KG1 (cell line): ENCODE measurements around the gene SEZ6.

Source experiments
- DNase-seq: peaks from one replicate; lab custom pipeline; 2025; lab: John Stamatoyannopoulos, UW

The SEZ6 gene

GRCh38 chr17:29005936-29006511 is at the start of gene SEZ6:
Gene SEZ6, minus strand, starts transcription at chr17:29006033. Its CDS starts 164 bp downstream, at chr17:29005869.
- DNase-seq, result no peak

DNA sequence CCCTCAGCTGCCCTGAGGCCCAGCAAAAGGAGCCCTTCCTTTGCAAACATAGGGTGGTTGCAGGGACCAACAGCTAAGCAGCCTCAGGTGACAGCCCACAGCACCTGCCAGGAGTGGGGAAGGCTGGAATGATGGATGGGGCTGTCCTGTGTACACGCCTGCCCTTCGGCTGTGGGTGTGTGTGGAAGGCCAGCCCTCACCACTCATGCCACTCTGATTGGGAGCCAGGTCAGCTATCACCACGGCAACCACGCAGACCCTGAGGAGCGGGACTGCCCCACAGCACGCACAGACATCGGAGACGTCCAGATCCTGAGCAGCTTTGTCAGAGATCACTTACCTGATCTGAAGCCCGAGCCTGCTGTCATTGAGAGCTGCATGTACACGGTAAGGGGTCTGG is 49.0 kb upstream of the SEZ6 start:
- DNase-seq, result no peak

DNA sequence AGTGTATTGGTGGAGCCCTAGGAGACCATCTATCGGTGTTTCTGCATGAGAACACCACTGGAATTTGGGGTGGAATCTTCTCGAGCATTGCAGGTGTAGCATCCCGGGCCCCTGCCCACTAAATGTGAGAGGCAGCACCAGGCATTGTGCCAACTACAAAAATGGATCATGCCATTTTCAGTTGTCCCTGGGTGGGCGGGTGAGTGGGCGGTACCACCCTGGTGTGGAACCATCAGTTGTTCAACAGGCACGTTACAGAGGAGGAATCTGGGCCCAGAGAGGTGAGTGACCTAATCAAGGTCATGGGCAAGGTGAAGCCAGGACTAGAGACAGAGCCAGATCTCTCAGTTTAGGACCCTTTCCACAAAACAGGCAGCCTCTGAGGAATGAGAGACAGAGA is 45.9 kb upstream of the SEZ6 start:
- no peak for DNase-seq

DNA sequence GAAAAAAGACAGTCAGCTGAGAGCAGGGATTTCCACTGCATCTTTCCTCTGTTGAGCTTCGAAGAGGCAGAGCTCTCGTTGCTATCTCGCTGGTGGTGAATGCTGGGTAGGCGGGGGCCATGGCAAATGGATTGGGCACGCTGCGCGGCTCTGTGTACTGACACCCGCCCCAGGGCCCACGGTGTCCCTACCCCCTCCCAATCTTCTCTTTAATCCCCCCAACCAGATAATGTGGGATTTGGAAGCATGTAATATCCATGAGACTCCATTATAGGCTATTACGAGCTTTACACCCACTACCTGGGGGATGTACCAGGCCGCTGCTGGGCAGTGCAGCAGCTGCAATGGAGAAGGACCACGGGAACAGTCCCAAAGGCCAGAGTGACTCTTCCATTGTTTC is 45.4 kb upstream of the SEZ6 start:
- no peak for DNase-seq

GRCh38 chr17:29050176-29050575 is 44.3 kb upstream of the SEZ6 start:
- DNase-seq, result no peak

- no peak for DNase-seq
Measured at GRCh38 chr17:29049541-29050145, 43.8 kb upstream of the SEZ6 start.

DNA sequence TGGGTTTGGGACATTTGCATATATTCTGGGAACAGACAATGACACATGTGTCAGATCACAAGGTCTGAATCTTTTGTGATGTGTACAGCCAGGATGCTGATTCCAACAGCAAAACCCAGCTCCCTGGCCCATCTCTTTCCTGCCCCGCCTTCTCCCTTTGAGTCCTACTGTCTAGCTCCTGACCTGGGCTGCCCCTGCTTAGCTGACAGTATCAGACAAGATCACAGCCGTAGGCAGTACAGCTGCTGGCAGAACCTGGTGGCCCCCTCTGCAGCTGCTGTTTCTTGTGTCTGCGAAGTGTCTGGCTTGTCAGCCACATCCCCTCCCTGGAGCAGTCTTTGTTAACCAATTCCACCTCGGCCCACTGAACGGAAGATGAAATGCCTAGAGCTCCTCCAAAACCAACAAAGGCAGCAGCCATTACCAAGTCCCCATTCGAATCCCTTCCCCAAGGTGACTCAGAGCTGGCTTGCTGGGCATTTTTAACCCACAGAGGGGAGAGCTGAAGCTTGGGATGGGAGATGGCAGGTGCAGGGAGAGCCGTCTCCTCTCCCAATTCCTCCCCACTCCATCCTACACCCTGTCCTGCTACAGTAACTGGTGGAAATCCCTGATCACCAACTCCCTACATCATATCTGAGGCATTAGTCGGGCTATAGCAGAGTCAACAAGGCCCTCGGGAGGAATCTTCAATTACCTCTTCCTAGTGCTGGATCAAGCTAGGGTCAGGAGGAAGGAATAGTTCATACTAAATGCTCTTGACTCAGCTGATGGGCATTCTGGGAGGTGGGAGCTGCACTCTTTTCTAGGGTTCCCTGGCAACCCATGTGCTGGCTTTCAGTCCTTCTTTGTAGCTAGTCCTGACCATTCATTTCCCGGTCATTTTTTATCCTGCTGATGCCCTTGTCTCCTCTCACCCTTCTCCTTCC is 42.9 kb upstream of the SEZ6 start:
- DNase-seq, result no peak

DNA sequence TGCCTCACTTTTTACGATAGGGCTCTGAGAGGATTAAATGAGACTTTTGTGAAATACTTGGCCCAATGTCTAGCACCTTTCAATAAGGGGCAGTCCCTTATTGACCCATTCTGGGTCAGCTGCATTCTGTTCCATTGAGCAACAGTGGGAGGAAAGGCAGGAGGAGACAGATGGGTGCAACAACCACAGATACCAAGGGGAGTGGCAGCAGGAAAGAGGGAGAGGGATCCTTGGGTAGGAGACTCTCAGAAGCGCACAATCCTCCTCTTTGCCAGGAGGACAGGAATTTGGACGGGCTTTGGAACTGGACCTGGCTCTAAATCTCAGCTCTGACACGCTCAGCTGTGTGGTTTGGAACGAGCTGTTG is 40.6 kb upstream of the SEZ6 start:
- DNase-seq, result no peak

DNA sequence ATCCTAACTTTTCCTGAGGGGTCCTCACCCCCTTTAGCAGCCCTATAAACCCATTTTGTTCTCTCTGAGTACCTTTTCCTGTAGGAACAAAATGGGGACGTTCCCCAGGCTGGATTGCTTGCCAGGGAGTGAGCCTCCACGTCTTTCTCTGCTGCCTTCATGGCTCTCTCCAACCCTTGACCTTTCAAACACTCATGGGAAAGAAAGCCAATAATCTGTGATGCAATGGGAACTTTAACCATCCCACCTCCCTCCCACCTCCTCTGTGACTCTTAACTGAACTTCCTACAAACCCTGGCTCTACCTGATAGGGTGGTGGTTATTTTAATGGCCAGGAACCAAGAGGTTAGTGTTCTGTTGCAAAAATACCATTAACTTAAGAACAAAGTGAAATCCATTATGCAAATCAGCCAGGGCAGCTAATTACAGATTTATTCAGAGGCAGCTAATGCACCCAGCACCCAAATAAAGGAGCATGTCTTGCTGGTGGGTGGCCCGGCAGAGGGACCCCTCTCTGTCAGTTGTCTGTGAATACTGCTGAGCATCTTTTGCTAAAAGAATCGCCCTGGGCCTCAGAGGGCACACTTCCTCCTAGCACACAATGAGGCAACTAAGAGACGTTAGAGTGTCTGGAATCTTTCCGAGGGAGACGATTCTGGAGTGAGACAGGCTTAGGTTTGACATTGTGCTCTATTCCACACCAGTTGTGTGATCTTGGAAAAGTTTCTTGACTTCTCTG is 40.1 kb upstream of the SEZ6 start:
- DNase-seq, result no peak

DNA sequence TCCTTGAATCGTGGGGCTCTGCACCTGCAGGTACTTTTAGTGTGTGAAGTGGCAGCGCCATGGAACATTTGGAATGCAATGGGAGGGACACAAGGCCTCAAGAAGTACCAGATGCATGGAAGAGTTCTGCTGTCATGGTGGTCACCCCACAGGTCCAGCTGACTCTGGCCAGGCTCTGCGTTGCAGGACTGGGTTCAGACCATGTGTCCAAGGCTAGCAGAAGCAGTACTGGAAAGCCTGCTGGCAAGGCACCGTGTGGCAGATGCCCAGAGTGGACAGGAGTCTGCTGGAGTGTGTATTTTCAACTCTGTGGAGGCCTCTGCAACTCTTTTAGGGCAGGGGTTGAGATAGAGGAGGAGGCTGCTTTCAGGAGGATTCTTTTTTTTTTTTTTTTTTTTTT is 39.2 kb upstream of the SEZ6 start:
- DNase-seq, result no peak

- DNase-seq, result no peak
Measured at GRCh38 chr17:29043539-29044145, 37.8 kb upstream of the SEZ6 start.

DNA sequence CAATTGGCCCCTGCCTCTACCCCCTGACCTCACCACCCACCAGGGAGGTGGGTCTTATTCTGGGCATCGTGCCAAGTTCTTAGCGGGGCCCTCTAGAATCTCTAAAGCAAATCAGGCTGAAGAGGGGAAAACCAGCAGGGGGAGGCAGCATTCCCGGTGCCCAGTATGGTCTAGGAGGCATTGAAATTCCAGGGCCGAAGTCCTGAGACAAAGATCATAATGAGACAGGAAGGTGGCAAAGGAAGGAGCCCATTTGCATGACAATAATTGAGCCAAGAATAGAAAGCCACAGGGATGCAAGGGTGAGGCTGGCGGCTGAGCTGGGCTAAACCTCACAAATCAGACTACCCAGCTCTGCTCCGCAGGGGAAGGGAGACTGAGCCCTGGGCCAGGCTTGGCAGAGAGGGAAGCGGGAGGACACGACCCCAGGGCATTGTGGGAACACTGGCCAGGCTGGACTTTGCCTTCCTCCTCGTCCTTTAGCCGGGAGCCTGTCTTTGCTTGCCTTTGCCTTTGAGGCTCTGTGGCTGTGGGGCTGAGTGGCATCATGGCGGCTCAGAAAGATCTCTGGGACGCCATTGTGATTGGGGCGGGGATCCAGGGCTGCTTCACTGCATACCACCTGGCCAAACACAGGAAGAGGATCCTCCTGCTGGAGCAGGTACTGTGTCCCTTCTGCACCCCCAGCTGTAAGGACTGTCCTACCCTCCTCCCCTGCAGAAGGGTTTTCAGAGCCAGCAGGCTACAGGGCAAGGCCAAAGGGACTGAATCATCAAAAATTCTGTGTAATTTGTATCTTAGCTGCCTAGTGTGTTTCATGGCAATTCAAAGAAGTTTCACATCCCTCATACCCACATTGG is 37.1 kb upstream of the SEZ6 start, which contains the start of gene PIPOX:
TSS of gene PIPOX (plus strand) at position 463 of the 860 bp plus-strand sequence. CDS start at position 548, 85 bp downstream.
- DNase-seq, result no peak

GRCh38 chr17:29042026-29042678 is 36.3 kb upstream of the SEZ6 start:
- no peak for DNase-seq

GRCh38 chr17:29041571-29041970 is 35.7 kb upstream of the SEZ6 start:
- no peak for DNase-seq

- no peak for DNase-seq
Measured at GRCh38 chr17:29041091-29041490, 35.3 kb upstream of the SEZ6 start.

DNA sequence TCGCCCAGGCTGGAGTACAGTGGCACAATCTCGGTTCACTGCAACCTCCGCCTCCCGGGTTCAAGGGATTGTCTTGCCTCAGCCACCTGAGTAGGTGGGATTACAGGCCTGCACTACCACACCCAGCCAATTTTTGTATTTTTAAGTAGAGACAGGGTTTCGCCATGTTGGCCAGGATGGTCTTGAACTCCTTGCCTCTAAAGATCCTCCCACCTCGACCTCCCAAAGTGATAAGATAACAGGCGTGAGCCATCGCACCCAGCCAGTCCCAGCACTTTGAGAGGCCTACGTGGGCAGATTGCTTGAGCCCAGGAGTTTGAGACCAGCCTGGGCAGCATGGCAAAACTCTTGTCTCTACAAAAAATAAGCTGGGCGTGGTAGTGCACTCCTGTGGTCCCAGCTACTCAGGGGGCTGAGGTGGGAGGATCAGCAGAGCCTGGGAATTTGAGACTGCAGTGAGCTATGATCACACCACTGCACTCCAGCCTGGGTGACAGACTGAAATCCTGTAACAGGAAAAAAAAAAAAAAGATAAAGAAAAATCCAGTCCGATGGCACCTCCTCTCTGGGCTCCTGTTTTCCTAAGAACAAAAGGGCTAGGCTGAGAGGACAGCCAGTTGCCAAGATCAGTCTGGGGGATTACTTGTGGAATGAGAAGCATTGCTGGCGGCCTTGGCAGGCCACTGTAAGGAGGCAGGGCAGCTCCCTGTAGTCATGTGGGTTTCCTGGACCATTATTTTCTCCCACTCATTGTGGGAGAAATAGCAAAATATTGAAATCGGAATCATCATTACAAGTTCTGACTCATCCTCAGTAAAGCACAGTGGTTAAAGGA is 34.1 kb upstream of the SEZ6 start:
- DNase-seq, result no peak

- DNase-seq, result no peak
Measured at GRCh38 chr17:29038085-29038795, 32.4 kb upstream of the SEZ6 start.

DNA sequence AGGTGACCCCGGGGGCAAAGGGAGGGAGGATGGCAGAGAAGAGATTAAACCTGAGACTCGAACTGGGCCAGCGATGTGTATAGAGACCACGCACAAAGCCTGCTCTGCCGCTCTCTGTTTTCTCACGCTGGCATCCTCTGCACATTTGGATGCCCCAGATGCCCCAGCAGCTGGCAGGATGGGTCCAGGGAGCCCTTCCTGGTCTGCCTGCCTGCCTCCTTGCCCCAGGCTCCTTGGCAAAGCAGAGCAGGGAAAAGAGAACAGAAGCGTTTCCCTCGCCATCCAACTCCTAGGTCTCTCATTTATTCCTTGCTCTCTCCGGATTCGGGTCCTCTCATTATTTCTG is 31.9 kb upstream of the SEZ6 start:
- no peak for DNase-seq

GRCh38 chr17:29036584-29036983 is 30.8 kb upstream of the SEZ6 start:
- no peak for DNase-seq
